Suprapubic skin (tissue), 4 donors: ENCODE data around the gene PFDN4. TPM values are rescaled to one million over a fixed set of nuclear protein-coding genes. Genes with fewer than 3 reads are reported as not detected.
"Not testable (repeated sequence)": the region's sequence is repeated elsewhere in the genome, so short reads cannot be mapped to it uniquely, and the experiment has no call there.

Experiments used
- DNase-seq, 2 donors: peaks; one replicate each; pipeline ENCODE4 v3.0.0-alpha.2; 2019; ENCODE audit warnings: low spot score in 2 of 2
- H3K27ac ChIP-seq: fragments of 200-600 bp; sonication (generic); one replicate; pipeline ENCODE4 v1.5.1; 2019
- H3K27me3 ChIP-seq: fragments of 200-600 bp; sonication (generic); one replicate; pipeline ENCODE4 v1.5.1; 2019
- H3K36me3 ChIP-seq: fragments of 200-600 bp; sonication (generic); one replicate; pipeline ENCODE4 v1.5.1; 2019
- H3K4me1 ChIP-seq: fragments of 200-600 bp; sonication (generic); one replicate; pipeline ENCODE4 v1.5.1; 2019
- H3K4me3 ChIP-seq: fragments of 200-600 bp; sonication (generic); one replicate; pipeline ENCODE4 v1.5.1; 2019; ENCODE audit warnings: mild to moderate bottlenecking
- H3K9me3 ChIP-seq: fragments of 200-600 bp; sonication (generic); one replicate; pipeline ENCODE4 v1.5.1; 2019
- CTCF ChIP-seq, 2 donors: fragments of 200-600 bp in 1 of 2; fragments of 450-650 bp in 1 of 2; sonication (generic) in 1 of 2; IDR thresholded peaks; one replicate each; pipeline ENCODE4 v1.5.1; 2016 to 2019; ENCODE audit warnings: antibody characterized with exemption in 2 of 2, mild to moderate bottlenecking in 1 of 2, moderate library complexity in 1 of 2
- EP300 ChIP-seq: sonication (generic); formaldehyde crosslinking; IDR thresholded peaks from one replicate; pipeline ENCODE4 v1.6.1; 2017; ENCODE audit warnings: antibody characterized with exemption
- POLR2A ChIP-seq, 2 donors: fragments of 450-650 bp; IDR thresholded peaks; one replicate each; pipeline ENCODE4 v1.6.1; 2017; ENCODE audit warnings: antibody characterized with exemption in 2 of 2, mild to moderate bottlenecking in 2 of 2, moderate library complexity in 2 of 2
- POLR2AphosphoS5 ChIP-seq, 3 donors: sonication (generic); formaldehyde crosslinking; IDR thresholded peaks; one replicate each; pipeline ENCODE4 v1.6.1; 2017; ENCODE audit warnings: antibody characterized with exemption in 3 of 3
- WGBS: methylation state at CpG from one replicate; pipeline ENCODE4 v1.1.5; 2018; 5-methylcytosine and 5-hydroxymethylcytosine counted together
- total RNA-seq, 4 donors: library from RNA; depleted of rRNA; stranded (reverse); fragments of >200 nt; gene quantifications; one replicate each; pipeline ENCODE4 v1.1.0, GENCODE V29; 2016

Gene PFDN4
- total RNA-seq, 4 donors from 2014 or later: 33.2 to 48.7 (median 42.0) TPM

- no peak overlapping the region for H3K4me3 ChIP-seq
- H3K27me3 ChIP-seq: no peaks in the 10 kb centered on the region
- TF ChIP-seq POLR2A (IDR thresholded peaks at IDR 0.05) (no peak), EP300 (no peak), POLR2AphosphoS5 (IDR thresholded peaks at IDR 0.05) (no peak)
- WGBS: 95% methylated on average over 6 of the region's 6 CpGs
- H3K4me1 ChIP-seq: peaks cover 12% of the 10 kb centered on the region
- H3K9me3 ChIP-seq: no peaks in the 10 kb centered on the region
- DNase-seq: no peak
- no peak overlapping the region for H3K27ac ChIP-seq
- peaks cover 22% of the 10 kb centered on the region for H3K36me3 ChIP-seq
Measured at GRCh38 chr20:54220722-54221121, 12.8 kb downstream of the PFDN4 start.

- Histone ChIP-seq H3K4me1 (peaks cover 12% of the 10 kb centered on the region), H3K4me3 (no peak overlapping the region), H3K27me3 (no peaks in the 10 kb centered on the region), H3K36me3 (peaks cover 17% of the 10 kb centered on the region), H3K9me3 (no peaks in the 10 kb centered on the region), H3K27ac (no peak overlapping the region)
- 67% methylated on average over 4 of the region's 4 CpGs for WGBS
- DNase-seq: no peak
- TF ChIP-seq EP300 (no peak), POLR2AphosphoS5 (IDR thresholded peaks at IDR 0.05) (no peak), CTCF (IDR thresholded peaks at IDR 0.05) (no peak)
Measured at GRCh38 chr20:54221353-54221752, 13.5 kb downstream of the PFDN4 start.

- no peak for DNase-seq
- Histone ChIP-seq H3K4me1 (peaks cover 12% of the 10 kb centered on the region), H3K27me3 (no peaks in the 10 kb centered on the region), H3K4me3 (no peak overlapping the region), H3K9me3 (no peaks in the 10 kb centered on the region), H3K27ac (no peak overlapping the region), H3K36me3 (peaks cover 9% of the 10 kb centered on the region)
- WGBS: 42% methylated on average over 17 of the region's 17 CpGs
- no peak for TF ChIP-seq EP300
- TF ChIP-seq POLR2AphosphoS5 (IDR thresholded peaks at IDR 0.05): no peak
- no peak for TF ChIP-seq POLR2A (IDR thresholded peaks at IDR 0.05)
- TF ChIP-seq CTCF (IDR thresholded peaks at IDR 0.05): no peak
Measured at GRCh38 chr20:54221996-54222890, 14.4 kb downstream of the PFDN4 start.

GRCh38 chr20:54223285-54223684 lies 15.4 kb downstream of the PFDN4 start:
- Histone ChIP-seq H3K27ac (no peak overlapping the region), H3K4me3 (no peak overlapping the region), H3K9me3 (no peaks in the 10 kb centered on the region), H3K36me3 (peaks cover 3% of the 10 kb centered on the region), H3K4me1 (peaks cover 12% of the 10 kb centered on the region), H3K27me3 (no peaks in the 10 kb centered on the region)
- no peak for DNase-seq
- WGBS: 89% methylated on average over 5 of the region's 5 CpGs
- no peak for TF ChIP-seq CTCF (IDR thresholded peaks at IDR 0.05)

GRCh38 chr20:54223751-54224150 lies 15.9 kb downstream of the PFDN4 start:
- H3K9me3 ChIP-seq: no peaks in the 10 kb centered on the region
- DNase-seq: no peak
- TF ChIP-seq CTCF (IDR thresholded peaks at IDR 0.05) (no peak), POLR2AphosphoS5 (IDR thresholded peaks at IDR 0.05) (no peak), POLR2A (IDR thresholded peaks at IDR 0.05) (no peak), EP300 (no peak)
- peaks cover 12% of the 10 kb centered on the region for H3K4me1 ChIP-seq
- H3K4me3 ChIP-seq: no peak overlapping the region
- H3K36me3 ChIP-seq: peaks cover 3% of the 10 kb centered on the region
- WGBS: 71% methylated on average over 4 of the region's 4 CpGs
- H3K27ac ChIP-seq: no peak overlapping the region
- no peaks in the 10 kb centered on the region for H3K27me3 ChIP-seq

GRCh38 chr20:54224642-54225041 lies 16.8 kb downstream of the PFDN4 start:
- H3K4me3 ChIP-seq, H3K27ac ChIP-seq, H3K36me3 ChIP-seq, H3K27me3 ChIP-seq, DNase-seq, H3K9me3 ChIP-seq: not testable (repeated sequence)
- peaks cover 12% of the 10 kb centered on the region for H3K4me1 ChIP-seq
- WGBS: 86% methylated on average over 9 of the region's 9 CpGs
